Measurements from ENCODE around the gene NAA50.

NAA50 gene

GRCh38 chr3:113698213-113698742, 47.8 kb downstream of the NAA50 start:
- Histone ChIP-seq H2AFZ (ENCODE audit: low read depth, low read length) (no peak overlapping the region), H3K4me1 (ENCODE audit: control insufficient read depth, insufficient read depth, low read depth, low read length) (peaks cover 6% of the 10 kb centered on the region), H4K91ac (ENCODE audit: low read length) (no peak overlapping the region), H2AK5ac (ENCODE audit: low read length, severe bottlenecking) (no peak overlapping the region), H3K36me3 (ENCODE audit: control insufficient read depth in 1 of 2, insufficient read depth in 2 of 2, low read depth in 1 of 2, low read length in 2 of 2) (no peaks in the 10 kb centered on the region), H3K4me3 (ENCODE audit: insufficient read depth in 1 of 2, low read depth in 1 of 2, low read length in 2 of 2) (peak overlapping the region in 1 of 2 experiments; percentile 92), H3K18ac (ENCODE audit: low read depth in 1 of 2, low read length in 2 of 2) (no peak overlapping the region), H3K9ac (ENCODE audit: low read length) (peak overlapping the region; percentile 91), H3K27ac (ENCODE audit: low read length, poor library complexity, severe bottlenecking) (no peak overlapping the region), H3K4me2 (ENCODE audit: low read length, poor library complexity, severe bottlenecking) (no peak overlapping the region), H3K14ac (ENCODE audit: low read length in 2 of 2) (no peak overlapping the region), H3K27me3 (ENCODE audit: control insufficient read depth in 1 of 2, insufficient read depth in 1 of 2, low read length in 2 of 2) (no peaks in the 10 kb centered on the region), H2BK120ac (ENCODE audit: low read depth, low read length) (no peak overlapping the region), H2BK5ac (ENCODE audit: low read depth, low read length, poor library complexity, severe bottlenecking) (no peak overlapping the region), H4K8ac (ENCODE audit: low read length) (no peak overlapping the region), H3K23ac (ENCODE audit: low read length in 2 of 2) (no peak overlapping the region), H3K9me3 (ENCODE audit: control insufficient read depth, low read length) (no peaks in the 10 kb centered on the region), H2BK15ac (ENCODE audit: low read depth, poor library complexity, severe bottlenecking) (no peak overlapping the region), H2BK12ac (ENCODE audit: low read length in 2 of 2) (no peak overlapping the region), H3K79me1 (replicated peaks; ENCODE audit: low read length, poor library complexity, severe bottlenecking) (peaks cover 20% of the 10 kb centered on the region), H3K4ac (ENCODE audit: low read depth in 1 of 2, low read length in 2 of 2) (no peak overlapping the region)
- DNase-seq: no peak
- WGBS: 90% methylated on average over 6 of the region's 6 CpGs

GRCh38 chr3:113697500-113698090, 48.5 kb downstream of the NAA50 start:
- peak overlapping the region; percentile 33 for H2AFZ ChIP-seq (ENCODE audit: low read depth, low read length)
- peak overlapping the region in 1 of 2 experiments; percentile 39 for H2BK12ac ChIP-seq (ENCODE audit: low read length in 2 of 2)

GRCh38 chr3:113696658-113697499, 49.2 kb downstream of the NAA50 start:
- WGBS: under 1% methylated on average over 32 of the region's 38 CpGs
- Histone ChIP-seq H2BK12ac (ENCODE audit: low read length in 2 of 2) (peak overlapping the region in 1 of 2 experiments; percentile 28), H3K36me3 (ENCODE audit: control insufficient read depth in 1 of 2, insufficient read depth in 2 of 2, low read depth in 1 of 2, low read length in 2 of 2) (no peaks in the 10 kb centered on the region), H2BK15ac (ENCODE audit: low read depth, poor library complexity, severe bottlenecking) (peak overlapping the region; percentile 57), H2AFZ (ENCODE audit: low read depth, low read length) (peak overlapping the region; percentile 33), H3K4me1 (ENCODE audit: control insufficient read depth, insufficient read depth, low read depth, low read length) (peaks cover 6% of the 10 kb centered on the region), H3K4me3 (ENCODE audit: insufficient read depth in 1 of 2, low read depth in 1 of 2, low read length in 2 of 2) (peak overlapping the region; percentile 92 to 99), H3K27me3 (ENCODE audit: control insufficient read depth in 1 of 2, insufficient read depth in 1 of 2, low read length in 2 of 2) (no peaks in the 10 kb centered on the region), H3K9ac (ENCODE audit: low read length) (peak overlapping the region; percentile 91), H3K14ac (ENCODE audit: low read length in 2 of 2) (peak overlapping the region in 1 of 2 experiments; percentile 86), H3K79me1 (replicated peaks; ENCODE audit: low read length, poor library complexity, severe bottlenecking) (peaks cover 23% of the 10 kb centered on the region), H3K18ac (ENCODE audit: low read depth in 1 of 2, low read length in 2 of 2) (peak overlapping the region; percentile 73 to 75), H4K8ac (ENCODE audit: low read length) (peak overlapping the region; percentile 87), H4K91ac (ENCODE audit: low read length) (peak overlapping the region; percentile 70), H3K4me2 (ENCODE audit: low read length, poor library complexity, severe bottlenecking) (peak overlapping the region; percentile 97), H3K9me3 (ENCODE audit: control insufficient read depth, low read length) (no peaks in the 10 kb centered on the region), H2BK120ac (ENCODE audit: low read depth, low read length) (no peak overlapping the region), H3K4ac (ENCODE audit: low read depth in 1 of 2, low read length in 2 of 2) (peak overlapping the region; percentile 57 to 65), H3K27ac (ENCODE audit: low read length, poor library complexity, severe bottlenecking) (peak overlapping the region; percentile 91), H2BK5ac (ENCODE audit: low read depth, low read length, poor library complexity, severe bottlenecking) (no peak overlapping the region), H2AK5ac (ENCODE audit: low read length, severe bottlenecking) (peak overlapping the region; percentile 77), H3K23ac (ENCODE audit: low read length in 2 of 2) (no peak overlapping the region)
- peak; percentile 99 for DNase-seq

More at GRCh38 chr3:113697500-113698090, 48.5 kb downstream of the NAA50 start:
- Histone ChIP-seq H3K4ac (ENCODE audit: low read depth in 1 of 2, low read length in 2 of 2) (peak overlapping the region; percentile 57 to 65), H3K27ac (ENCODE audit: low read length, poor library complexity, severe bottlenecking) (peak overlapping the region; percentile 91), H3K4me3 (ENCODE audit: insufficient read depth in 1 of 2, low read depth in 1 of 2, low read length in 2 of 2) (peak overlapping the region; percentile 61 to 92), H3K23ac (ENCODE audit: low read length in 2 of 2) (no peak overlapping the region), H3K9me3 (ENCODE audit: control insufficient read depth, low read length) (no peaks in the 10 kb centered on the region), H4K8ac (ENCODE audit: low read length) (peak overlapping the region; percentile 87), H3K18ac (ENCODE audit: low read depth in 1 of 2, low read length in 2 of 2) (peak overlapping the region; percentile 73 to 75), H2BK15ac (ENCODE audit: low read depth, poor library complexity, severe bottlenecking) (peak overlapping the region; percentile 57), H2BK5ac (ENCODE audit: low read depth, low read length, poor library complexity, severe bottlenecking) (no peak overlapping the region), H3K4me1 (ENCODE audit: control insufficient read depth, insufficient read depth, low read depth, low read length) (peaks cover 6% of the 10 kb centered on the region), H3K9ac (ENCODE audit: low read length) (peak overlapping the region; percentile 91), H3K79me1 (replicated peaks; ENCODE audit: low read length, poor library complexity, severe bottlenecking) (peaks cover 22% of the 10 kb centered on the region), H4K91ac (ENCODE audit: low read length) (peak overlapping the region; percentile 70), H3K27me3 (ENCODE audit: control insufficient read depth in 1 of 2, insufficient read depth in 1 of 2, low read length in 2 of 2) (no peaks in the 10 kb centered on the region), H3K14ac (ENCODE audit: low read length in 2 of 2) (peak overlapping the region in 1 of 2 experiments; percentile 86), H3K4me2 (ENCODE audit: low read length, poor library complexity, severe bottlenecking) (peak overlapping the region; percentile 97), H3K36me3 (ENCODE audit: control insufficient read depth in 1 of 2, insufficient read depth in 2 of 2, low read depth in 1 of 2, low read length in 2 of 2) (no peaks in the 10 kb centered on the region), H2BK120ac (ENCODE audit: low read depth, low read length) (no peak overlapping the region), H2AK5ac (ENCODE audit: low read length, severe bottlenecking) (peak overlapping the region; percentile 77)
- DNase-seq: peak; percentile 55
- whole genome bisulfite sequencing: 38% methylated on average over 7 of the region's 10 CpGs
